ENCODE data around the gene ACACA.

ACACA gene

GRCh38 chr17:37191219-37191618 is 215.4 kb downstream of the ACACA start:
- H3K36me3 ChIP-seq (ENCODE audit: control insufficient read depth, low read length): peaks cover 93% of the 10 kb centered on the region

GRCh38 chr17:37190493-37190892 is 216.1 kb downstream of the ACACA start:
- Histone ChIP-seq H3K4me3 (ENCODE audit: low read length) (no peak overlapping the region), H4K20me1 (ENCODE audit: control insufficient read depth, insufficient read depth, low read depth, low read length) (no peaks in the 10 kb centered on the region), H3K79me2 (ENCODE audit: control insufficient read depth, low read length) (no peaks in the 10 kb centered on the region), H3K4me2 (ENCODE audit: low read length) (no peak overlapping the region), H3K27ac (ENCODE audit: low read depth, low read length) (no peak overlapping the region), H3F3A (ENCODE audit: control insufficient read depth, insufficient read depth) (no peaks in the 10 kb centered on the region; the same call in 1 of the 2 replicates), H3K27me3 (ENCODE audit: control insufficient read depth, low read length) (no peaks in the 10 kb centered on the region), H3K9me3 (ENCODE audit: control insufficient read depth, insufficient read depth, low read length) (no peaks in the 10 kb centered on the region), H3K36me3 (ENCODE audit: control insufficient read depth, low read length) (peaks cover 92% of the 10 kb centered on the region), H3K4me1 (ENCODE audit: control insufficient read depth, low read length) (no peaks in the 10 kb centered on the region), H3K9me2 (replicated peaks; ENCODE audit: control insufficient read depth, low read length) (no peaks in the 10 kb centered on the region)
- TF ChIP-seq CTCF (IDR thresholded peaks at IDR 0.05; ENCODE audit: low read depth, low read length, poor library complexity, severe bottlenecking) (no peak), EZH2phosphoT487 (IDR thresholded peaks at IDR 0.05; ENCODE audit: borderline replicate concordance, low read length) (no peak)

More at GRCh38 chr17:37191219-37191618, 215.4 kb downstream of the ACACA start:
- Histone ChIP-seq H3K4me3 (ENCODE audit: low read length) (no peak overlapping the region), H3K4me1 (ENCODE audit: control insufficient read depth, low read length) (no peaks in the 10 kb centered on the region), H3K4me2 (ENCODE audit: low read length) (no peak overlapping the region), H3K9me3 (ENCODE audit: control insufficient read depth, insufficient read depth, low read length) (no peaks in the 10 kb centered on the region), H3K9me2 (replicated peaks; ENCODE audit: control insufficient read depth, low read length) (no peaks in the 10 kb centered on the region), H3K79me2 (ENCODE audit: control insufficient read depth, low read length) (no peaks in the 10 kb centered on the region), H3K27ac (ENCODE audit: low read depth, low read length) (no peak overlapping the region), H4K20me1 (ENCODE audit: control insufficient read depth, insufficient read depth, low read depth, low read length) (no peaks in the 10 kb centered on the region), H3K27me3 (ENCODE audit: control insufficient read depth, low read length) (no peaks in the 10 kb centered on the region), H3F3A (ENCODE audit: control insufficient read depth, insufficient read depth) (no peaks in the 10 kb centered on the region; the same call in 1 of the 2 replicates)
- TF ChIP-seq EZH2phosphoT487 (IDR thresholded peaks at IDR 0.05; ENCODE audit: borderline replicate concordance, low read length) (no peak), CTCF (IDR thresholded peaks at IDR 0.05; ENCODE audit: low read depth, low read length, poor library complexity, severe bottlenecking) (no peak)

- TF ChIP-seq EZH2phosphoT487 (IDR thresholded peaks at IDR 0.05; ENCODE audit: borderline replicate concordance, low read length): no peak
- TF ChIP-seq CTCF (IDR thresholded peaks at IDR 0.05; ENCODE audit: low read depth, low read length, poor library complexity, severe bottlenecking): no peak
- Histone ChIP-seq H3K27me3 (ENCODE audit: control insufficient read depth, low read length) (no peaks in the 10 kb centered on the region), H3K79me2 (ENCODE audit: control insufficient read depth, low read length) (no peaks in the 10 kb centered on the region), H4K20me1 (ENCODE audit: control insufficient read depth, insufficient read depth, low read depth, low read length) (no peaks in the 10 kb centered on the region), H3K9me2 (replicated peaks; ENCODE audit: control insufficient read depth, low read length) (no peaks in the 10 kb centered on the region), H3K4me1 (ENCODE audit: control insufficient read depth, low read length) (no peaks in the 10 kb centered on the region), H3F3A (ENCODE audit: control insufficient read depth, insufficient read depth) (no peaks in the 10 kb centered on the region; the same call in 1 of the 2 replicates), H3K36me3 (ENCODE audit: control insufficient read depth, low read length) (peaks cover 78% of the 10 kb centered on the region), H3K27ac (ENCODE audit: low read depth, low read length) (no peak overlapping the region), H3K9me3 (ENCODE audit: control insufficient read depth, insufficient read depth, low read length) (no peaks in the 10 kb centered on the region), H3K4me3 (ENCODE audit: low read length) (no peak overlapping the region), H3K4me2 (ENCODE audit: low read length) (no peak overlapping the region)
These were observed 218.5 kb downstream of the ACACA start for GRCh38 chr17:37188157-37188556.

All from DOHH2 (cell line).